HAP-1 (cell line): ENCODE measurements around the gene MFSD6.

Experiments
- DNase-seq, 2 experiments: peaks; one replicate each; pipeline ENCODE4 v3.0.0-alpha.2; 2016 to 2020; ENCODE audit warnings: low spot score in 2 of 2
- H3K27me3 ChIP-seq: fragments of 250-450 bp; sonication (Bioruptor Pico); 2 replicates; pipeline ENCODE4 v1.5.1; 2020; ENCODE audit warnings: low read depth, mild to moderate bottlenecking, moderate library complexity
- H3K36me3 ChIP-seq: fragments of 250-450 bp; sonication (Bioruptor Pico); replicated peaks from 2 replicates; pipeline ENCODE4 v1.5.1; 2020; ENCODE audit warnings: mild to moderate bottlenecking
- H3K4me1 ChIP-seq: fragments of 250-450 bp; sonication (Bioruptor Pico); 2 replicates; pipeline ENCODE4 v1.5.1; 2020; ENCODE audit warnings: mild to moderate bottlenecking
- H3K4me3 ChIP-seq: fragments of 250-450 bp; sonication (Bioruptor Pico); 2 replicates; pipeline ENCODE4 v1.5.1; 2020; ENCODE audit warnings: mild to moderate bottlenecking, moderate library complexity
- H3K9me3 ChIP-seq: fragments of 250-450 bp; sonication (Bioruptor Pico); 2 replicates; pipeline ENCODE4 v1.5.1; 2020; ENCODE audit warnings: mild to moderate bottlenecking, moderate library complexity
- in situ Hi-C: fragments of 300-500 bp; cut with MboI; formaldehyde crosslinking; loops from 3 replicates; pipeline ENCODE4 v1.14.3; 2020; ENCODE audit warnings: low sequenced_read_pairs, inconsistent platforms, mixed read lengths

Gene MFSD6

DNA sequence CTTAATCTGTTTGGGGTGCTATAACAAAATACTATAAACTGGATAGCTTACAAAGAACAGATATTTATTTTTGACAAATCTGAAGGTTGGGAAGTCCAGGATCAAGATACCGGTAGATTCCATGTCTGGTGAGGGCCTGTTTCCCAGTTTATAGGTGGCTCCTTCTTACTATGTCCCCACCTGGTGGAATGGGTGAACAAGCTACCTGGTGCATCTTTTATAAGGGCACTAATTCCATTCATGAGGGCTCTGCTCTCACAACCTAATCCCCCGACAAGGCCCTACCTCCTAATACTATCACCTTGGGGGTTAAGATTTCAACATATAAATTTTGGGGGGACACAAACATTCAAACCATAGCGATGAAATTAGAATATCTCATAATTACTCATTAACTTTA, 142.0 kb downstream of the MFSD6 start:
- no peak overlapping the region for H3K4me3 ChIP-seq
- in situ Hi-C loops, result no loop called here
- H3K4me1 ChIP-seq, result no peaks in the 10 kb centered on the region
- H3K36me3 ChIP-seq, result no peaks in the 10 kb centered on the region
- no peak for DNase-seq
- no peaks in the 10 kb centered on the region; the same call in 1 of the 2 replicates for H3K9me3 ChIP-seq
- H3K27me3 ChIP-seq, result no peaks in the 10 kb centered on the region
